H1 (cell line): Measurements from ENCODE around the gene SLC26A1. TPM values are rescaled to one million over a fixed set of nuclear protein-coding genes. Genes with fewer than 3 reads are reported as not detected.

Experiments
- CTCF ChIA-PET: fragments of 300-600 bp; sonication (Branson Sonifier 250); formaldehyde crosslinking; loops from one replicate; lab custom pipeline; 2021; ENCODE audit not compliant: partially characterized antibody; lab: Charles Lee
- POLR2A ChIA-PET: fragments of 300-600 bp; sonication (Branson Sonifier 250); formaldehyde crosslinking; loops from one replicate; lab custom pipeline; 2021; ENCODE audit warnings: inconsistent platforms; ENCODE audit not compliant: partially characterized antibody; lab: Charles Lee
- DNase-seq, 2 experiments: peaks; one replicate each; pipeline versions ENCODE4 v3.0.0 to v3.0.0-alpha.2; 2010 to 2022; ENCODE audit warnings: low spot score in 2 of 2, low read depth in 1 of 2, mixed read lengths in 1 of 2
- FAIRE-seq: peaks from 2 replicates; lab custom pipeline; 2011; peaks lifted over from hg19 to GRCh38; lab: Jason Lieb, UNC
- H2AFZ ChIP-seq: 2 replicates; pipeline ENCODE4 v1.8.1; 2012; ENCODE audit warnings: low read length, inconsistent platforms
- H2AK5ac ChIP-seq: 2 replicates; pipeline ENCODE4 v1.6.1; 2013; ENCODE audit warnings: low read depth, low read length
- H2BK120ac ChIP-seq: replicated peaks from 2 replicates; pipeline ENCODE3; 2013; ENCODE audit warnings: low read depth, low read length, inconsistent platforms
- H2BK12ac ChIP-seq: 2 replicates; pipeline ENCODE4 v1.6.1; 2013; ENCODE audit warnings: low read depth, low read length
- H2BK15ac ChIP-seq: 2 replicates; pipeline ENCODE4 v1.6.1; 2013; ENCODE audit warnings: low read length
- H2BK20ac ChIP-seq: 2 replicates; pipeline ENCODE4 v1.6.1; 2013; ENCODE audit warnings: low read length
- H2BK5ac ChIP-seq: 2 replicates; pipeline ENCODE4 v1.6.1; 2013; ENCODE audit warnings: low read depth, low read length
- H3K14ac ChIP-seq: 2 replicates; pipeline ENCODE4 v1.6.1; 2013; ENCODE audit warnings: inconsistent platforms; ENCODE audit not compliant: insufficient read length
- H3K18ac ChIP-seq: 2 replicates; pipeline ENCODE4 v1.6.1; 2013; ENCODE audit warnings: low read length; ENCODE audit errors: extremely low read depth
- H3K23ac ChIP-seq: 2 replicates; pipeline ENCODE4 v1.6.1; 2013; ENCODE audit warnings: inconsistent platforms; ENCODE audit not compliant: insufficient read length
- H3K23me2 ChIP-seq: 2 replicates; pipeline ENCODE4 v1.6.1; 2013; ENCODE audit warnings: low read depth, low read length
- H3K27ac ChIP-seq: 2 replicates; pipeline ENCODE4 v1.6.1; 2011; ENCODE audit warnings: low read depth, low read length, inconsistent platforms
- H3K27me3 ChIP-seq, 4 experiments: replicated peaks in 1 of 4; 1 replicate in 1 of 4; 2 replicates in 3 of 4; pipeline versions ENCODE4 v1.6.1 to v1.8.1; 2011 to 2013; ENCODE audit warnings: low read length in 3 of 4, mild to moderate bottlenecking in 3 of 4, inconsistent platforms in 2 of 4, mixed read lengths in 2 of 4, moderate library complexity in 1 of 4; ENCODE audit not compliant: control insufficient read depth in 3 of 4, insufficient read depth in 3 of 4; ENCODE audit errors: extremely low read depth in 1 of 4
- H3K36me3 ChIP-seq, 4 experiments: 2 replicates each; pipeline versions ENCODE4 v1.6.1 to v1.8.1; 2011 to 2013; ENCODE audit warnings: mild to moderate bottlenecking in 4 of 4, low read length in 3 of 4, moderate library complexity in 2 of 4, control low read depth in 1 of 4, inconsistent platforms in 1 of 4; ENCODE audit not compliant: insufficient read depth in 4 of 4, control insufficient read depth in 2 of 4
- H3K4ac ChIP-seq: replicated peaks from 2 replicates; pipeline ENCODE3; 2013; ENCODE audit warnings: low read length, low read depth, mixed read lengths, inconsistent platforms; ENCODE audit not compliant: insufficient read length
- H3K4me1 ChIP-seq, 4 experiments: replicated peaks in 1 of 4; 1 replicate in 1 of 4; 2 replicates in 3 of 4; pipeline versions ENCODE4 v1.6.1 to v1.8.1; 2011 to 2013; ENCODE audit warnings: low read length in 3 of 4, inconsistent platforms in 2 of 4, mixed read lengths in 1 of 4; ENCODE audit not compliant: insufficient read depth in 4 of 4, control insufficient read depth in 3 of 4
- H3K4me2 ChIP-seq, 2 experiments: 2 replicates each; pipeline versions ENCODE4 v1.6.1 to v1.8.1; 2011 to 2013; ENCODE audit warnings: low read depth in 2 of 2, low read length in 2 of 2, control low read depth in 1 of 2, inconsistent platforms in 1 of 2, mild to moderate bottlenecking in 1 of 2; ENCODE audit not compliant: insufficient read depth in 1 of 2
- H3K4me3 ChIP-seq, 4 experiments: fragments of 200-600, 300-600 bp in 1 of 4; sonication (generic), shearing (Covaris generic), sonication (Bioruptor Twin) in 1 of 4; 2 replicates each; pipeline versions ENCODE4 v1.5.1 to v1.8.1; 2011 to 2016; ENCODE audit warnings: low read length in 4 of 4, low read depth in 3 of 4, control low read depth in 2 of 4, inconsistent platforms in 2 of 4, mild to moderate bottlenecking in 2 of 4, mixed read lengths in 1 of 4, moderate library complexity in 1 of 4; ENCODE audit not compliant: insufficient read depth in 2 of 4; ENCODE audit errors: extremely low read depth in 1 of 4
- H3K56ac ChIP-seq: replicated peaks from 2 replicates; pipeline ENCODE3; 2013; ENCODE audit warnings: low read depth, mild to moderate bottlenecking, mixed read lengths, low read length, inconsistent platforms; ENCODE audit not compliant: insufficient read length
- H3K79me1 ChIP-seq: 2 replicates; pipeline ENCODE4 v1.6.1; 2013; ENCODE audit warnings: low read depth, low read length, control low read depth
- H3K79me2 ChIP-seq, 2 experiments: 2 replicates each; pipeline versions ENCODE4 v1.6.1 to v1.8.1; 2012 to 2013; ENCODE audit warnings: low read length in 2 of 2, mild to moderate bottlenecking in 2 of 2, inconsistent platforms in 1 of 2; ENCODE audit not compliant: insufficient read depth in 2 of 2, control insufficient read depth in 1 of 2
- H3K9ac ChIP-seq, 4 experiments: replicated peaks in 1 of 4; 1 replicate in 1 of 4; 2 replicates in 3 of 4; pipeline versions ENCODE4 v1.6.1 to v1.8.1; 2011 to 2013; ENCODE audit warnings: low read depth in 3 of 4, low read length in 3 of 4, control low read depth in 2 of 4, mild to moderate bottlenecking in 2 of 4, moderate library complexity in 2 of 4, inconsistent platforms in 1 of 4; ENCODE audit errors: extremely low read depth in 1 of 4
- H3K9me3 ChIP-seq, 2 experiments: 2 replicates each; pipeline versions ENCODE4 v1.6.1 to v1.8.1; 2012 to 2013; ENCODE audit warnings: mild to moderate bottlenecking in 2 of 2, moderate library complexity in 2 of 2, control low read depth in 1 of 2, inconsistent platforms in 1 of 2, low read depth in 1 of 2, low read length in 1 of 2, mixed read lengths in 1 of 2; ENCODE audit not compliant: insufficient read depth in 2 of 2
- H4K20me1 ChIP-seq, 2 experiments: replicated peaks in 1 of 2; 2 replicates each; pipeline versions ENCODE3 to v1.8.1; 2011 to 2013; ENCODE audit warnings: inconsistent platforms in 2 of 2, low read length in 2 of 2, mild to moderate bottlenecking in 1 of 2; ENCODE audit not compliant: insufficient read depth in 2 of 2, control insufficient read depth in 1 of 2
- H4K5ac ChIP-seq: 2 replicates; pipeline ENCODE4 v1.6.1; 2013; ENCODE audit warnings: low read length, low read depth, mixed read lengths, inconsistent platforms; ENCODE audit not compliant: insufficient read length
- H4K8ac ChIP-seq: 2 replicates; pipeline ENCODE4 v1.8.0; 2013; ENCODE audit warnings: mild to moderate bottlenecking, moderate library complexity, low read length, inconsistent platforms; ENCODE audit not compliant: insufficient read depth; ENCODE audit errors: extremely low read depth
- H4K91ac ChIP-seq: replicated peaks from 2 replicates; pipeline ENCODE3; 2013; ENCODE audit warnings: low read length, mixed read lengths, inconsistent platforms; ENCODE audit not compliant: insufficient read length
- CBX8 ChIP-seq: fragments of 300-800, 300-1000 bp; sonication (generic); IDR thresholded peaks from 2 replicates; pipeline ENCODE4 v1.7.1; 2016; ENCODE audit warnings: low read depth, low read length, borderline replicate concordance
- CHD2 ChIP-seq: IDR thresholded peaks from 2 replicates; pipeline ENCODE4 v1.6.1; 2012; ENCODE audit warnings: low read length, improper control_type of control experiment
- FOSL1 ChIP-seq: IDR thresholded peaks from 2 replicates; pipeline ENCODE4 v1.6.1; 2011; ENCODE audit warnings: mild to moderate bottlenecking, low read depth, low read length, moderate library complexity; ENCODE audit not compliant: insufficient read depth
- HDAC6 ChIP-seq: IDR thresholded peaks from one replicate; pipeline ENCODE4 v1.7.1; 2012; ENCODE audit warnings: low read depth, mild to moderate bottlenecking, inconsistent platforms, low read length, moderate library complexity
- NRF1 ChIP-seq: IDR thresholded peaks from 2 replicates; pipeline ENCODE4 v1.6.1; 2011; ENCODE audit warnings: mild to moderate bottlenecking, low read depth, low read length, improper control_type of control experiment
- POU5F1 ChIP-seq: IDR thresholded peaks from 2 replicates; pipeline ENCODE4 v1.6.1; 2011; ENCODE audit warnings: low read depth, mild to moderate bottlenecking, low read length, moderate library complexity
- SP4 ChIP-seq: IDR thresholded peaks from 2 replicates; pipeline ENCODE4 v1.6.1; 2012; ENCODE audit warnings: low read length, inconsistent platforms
- TAF1 ChIP-seq: IDR thresholded peaks from 2 replicates; pipeline ENCODE4 v1.6.1; 2011; ENCODE audit warnings: mild to moderate bottlenecking, low read depth, low read length
- TBP ChIP-seq: IDR thresholded peaks from 2 replicates; pipeline ENCODE4 v1.6.1; 2011; ENCODE audit warnings: low read depth, low read length, improper control_type of control experiment
- WGBS, 2 experiments: shearing (Covaris generic) in 1 of 2; methylation state at CpG; one replicate each; pipeline versions ENCODE4 v1.1.6 to v1.1.7; 2013 to 2015; ENCODE audit warnings: low lambda C conversion rate in 2 of 2, mixed read lengths in 2 of 2, inconsistent platforms in 1 of 2, low coverage in 1 of 2, missing lambda C conversion rate in 1 of 2; ENCODE audit not compliant: insufficient replicate concordance in 2 of 2, insufficient coverage in 1 of 2, insufficient read length in 1 of 2; ENCODE audit errors: extremely low coverage in 1 of 2, missing lambda C conversion rate in 1 of 2; 5-methylcytosine and 5-hydroxymethylcytosine counted together
- polyA plus RNA-seq, 7 experiments: library from polyadenylated mRNA; depleted of rRNA in 3 of 7; stranded (reverse) in 5 of 7; unstranded in 2 of 7; fragments of >200 nt in 5 of 7; fragments of 200-250 nt in 2 of 7; gene quantifications; 1 replicate in 5 of 7; 2 replicates in 1 of 7; 4 replicates in 1 of 7; pipeline versions ENCODE4 v1.2.1 to v1.2.3, GENCODE V29; 2011 to 2013; ENCODE audit warnings: missing spikeins in 2 of 7, mixed read lengths in 2 of 7
- total RNA-seq: library from RNA; stranded (reverse); fragmentation: NEBNext Ultra II Directional; extraction: Animal tissue kit (Norgen Biotek cat#: 25700); gene quantifications from 2 replicates; pipeline ENCODE4 v1.2.1, GENCODE V29; 2021
- TF ChIP-seq, protein P1 (sequence below): IDR thresholded peaks from 2 replicates; pipeline ENCODE4 v1.6.1; 2011; ENCODE audit warnings: low read depth, mild to moderate bottlenecking, low read length; ENCODE audit not compliant: insufficient read depth
- TF ChIP-seq, protein P2 (sequence below): IDR thresholded peaks from 2 replicates; pipeline ENCODE4 v1.6.1; 2012; ENCODE audit warnings: inconsistent platforms

The SLC26A1 gene
- total and polyA plus RNA-seq, 2 of the 8 experiments (the other 6 are each of a cell fraction or from before 2014, with no cell fraction given) = 0.11 TPM; not detected in 1

DNA sequence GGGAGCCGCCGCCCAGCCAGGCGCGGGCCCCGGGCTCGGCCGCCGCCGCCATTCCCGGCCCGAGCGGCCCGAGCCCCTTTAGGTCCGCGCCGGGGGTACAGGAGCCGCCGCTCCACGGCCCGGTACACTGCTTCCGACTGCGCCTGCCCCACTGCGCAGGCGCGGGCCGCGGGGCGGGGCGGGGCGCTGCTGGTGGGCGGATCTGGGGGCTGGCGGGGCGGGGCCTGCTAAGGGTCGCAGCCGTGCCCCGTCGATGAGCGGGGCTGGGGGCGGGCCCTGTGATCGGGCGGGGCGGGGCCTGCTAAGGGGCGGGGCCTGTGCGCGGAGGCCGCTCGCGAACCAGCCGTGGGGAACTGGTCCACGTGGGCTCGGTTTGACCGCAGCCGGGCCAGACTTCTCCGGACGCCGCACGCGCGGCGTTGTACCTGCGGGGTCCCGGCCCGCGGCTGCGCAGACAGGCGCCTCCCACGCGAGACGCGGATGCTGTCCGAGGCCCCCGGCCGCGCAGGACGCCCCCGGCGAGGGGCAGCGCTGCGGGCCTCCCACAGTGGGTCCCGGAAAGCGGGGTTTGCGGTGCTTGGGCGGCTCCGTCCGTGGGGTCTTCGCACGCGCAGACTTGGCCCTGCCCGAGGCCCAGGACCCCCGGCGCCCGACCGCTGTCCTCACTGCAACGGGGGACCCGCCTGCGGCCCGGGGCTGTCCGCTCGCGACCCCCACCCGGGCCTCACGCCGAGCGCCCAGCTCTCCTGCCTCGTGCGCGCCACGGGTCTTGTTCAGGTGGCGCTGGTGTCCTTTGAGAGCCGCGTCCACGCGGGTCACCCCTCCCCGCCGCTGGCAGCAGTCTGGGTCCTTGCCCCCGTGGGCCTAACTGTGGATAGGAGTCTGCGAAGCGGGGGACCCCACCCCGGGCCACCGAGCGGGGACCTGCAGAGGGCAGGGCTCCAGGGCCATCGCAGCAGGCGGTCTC lies 19.5 kb downstream of the SLC26A1 start, which contains the start of gene DGKQ:
TSS of gene DGKQ (minus strand) at position 139 of the 967 bp plus-strand sequence. CDS start at position 52, 87 bp downstream.
- H3K23me2 ChIP-seq = peaks cover 5% of the 10 kb centered on the region; the same call in 1 of the 2 replicates
- FAIRE-seq (no peak), DNase-seq (peak in 1 of 2 experiments; percentile 90)
- peaks cover 0 to 33% (median 24%) of the 10 kb centered on the region in 4 experiments; a peak in 5 of 7 replicates for H3K27me3 ChIP-seq
- H3K36me3 ChIP-seq = no peaks in the 10 kb centered on the region
- H2BK120ac ChIP-seq = no peak within 1 kb of the TSS
- no peak within 1 kb of the TSS for H3K23ac ChIP-seq
- H3K9ac ChIP-seq = peak within 1 kb of the TSS in 1 of 4 experiments; percentile 65; a peak in 1 of 7 replicates
- peaks cover 6 to 13% of the 10 kb centered on the region in 2 experiments for H4K20me1 ChIP-seq
- CTCF ChIA-PET = no interaction called here
- H3K18ac ChIP-seq = no peak within 1 kb of the TSS; the same call in 1 of the 2 replicates
- H2BK5ac ChIP-seq = no peak within 1 kb of the TSS
- H3K79me1 ChIP-seq = no peaks in the 10 kb centered on the region
- no peak within 1 kb of the TSS for H3K27ac ChIP-seq
- H2AFZ ChIP-seq = no peak within 1 kb of the TSS; the same call in 1 of the 2 replicates
- no peak within 1 kb of the TSS for H4K91ac ChIP-seq
- H3K14ac ChIP-seq = no peak within 1 kb of the TSS
- peak within 1 kb of the TSS; percentile 51 to 80 (median 64) for H3K4me3 ChIP-seq
- H3K56ac ChIP-seq = no peak within 1 kb of the TSS
- POLR2A ChIA-PET = no interaction called here
- H4K5ac ChIP-seq = peak within 1 kb of the TSS; percentile 43
- H3K4ac ChIP-seq = no peak within 1 kb of the TSS
- no peak within 1 kb of the TSS for H2BK20ac ChIP-seq
- peak within 1 kb of the TSS; percentile 85 for H4K8ac ChIP-seq
- no peak within 1 kb of the TSS for H2BK12ac ChIP-seq
- peak within 1 kb of the TSS; percentile 77 to 95 for H3K4me2 ChIP-seq
- peaks cover 0 to 6% (median 2%) of the 10 kb centered on the region in 4 experiments; a peak in 3 of 7 replicates for H3K4me1 ChIP-seq
- H3K79me2 ChIP-seq = no peaks in the 10 kb centered on the region
- no peak within 1 kb of the TSS for H2BK15ac ChIP-seq
- H2AK5ac ChIP-seq = no peak within 1 kb of the TSS; the same call in 1 of the 2 replicates
- peaks cover 5 to 11% of the 10 kb centered on the region in 2 experiments; a peak in 1 of 4 replicates for H3K9me3 ChIP-seq
- WGBS, 2 experiments = 35% methylated on average over 37 of the region's 123 CpGs; no CpG with 5 or more reads in 1 of the 2 experiments
- TF ChIP-seq POU5F1 (no peak), NRF1 (peak; percentile 72), CHD2 (no peak), SP4 (0 out of 2 replicates have a peak, but pooled peaks have one; percentile 11), TBP (no peak), FOSL1 (no peak), TAF1 (no peak), HDAC6 (no peak), CBX8 (no peak)
- TF ChIP-seq, protein P1, sequence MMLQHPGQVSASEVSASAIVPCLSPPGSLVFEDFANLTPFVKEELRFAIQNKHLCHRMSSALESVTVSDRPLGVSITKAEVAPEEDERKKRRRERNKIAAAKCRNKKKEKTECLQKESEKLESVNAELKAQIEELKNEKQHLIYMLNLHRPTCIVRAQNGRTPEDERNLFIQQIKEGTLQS = no peak
- TF ChIP-seq, protein P2, sequence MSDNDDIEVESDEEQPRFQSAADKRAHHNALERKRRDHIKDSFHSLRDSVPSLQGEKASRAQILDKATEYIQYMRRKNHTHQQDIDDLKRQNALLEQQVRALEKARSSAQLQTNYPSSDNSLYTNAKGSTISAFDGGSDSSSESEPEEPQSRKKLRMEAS = no peak
